Measurements from ENCODE around the gene PRKD1. TPM values are rescaled to one million over a fixed set of nuclear protein-coding genes. Genes with fewer than 3 reads are reported as not detected.

PRKD1 gene
- polyA plus RNA-seq, 1 of the 3 experiments (the other 2 are of a cell fraction), result 0.07 TPM

GRCh38 chr14:29627137-29627536 is 300.5 kb downstream of the PRKD1 start:
- no peak for DNase-seq
- no peaks in the 10 kb centered on the region for H3K9me3 ChIP-seq
- no peaks in the 10 kb centered on the region for H3K79me2 ChIP-seq (ENCODE audit: insufficient read depth)
- WGBS (ENCODE audit: low lambda C conversion rate), result 9% methylated on average over 3 of the region's 3 CpGs
- H3K4me1 ChIP-seq (ENCODE audit: control insufficient read depth in 1 of 2, insufficient read depth in 2 of 2, low read depth in 1 of 2, low read length in 1 of 2), result no peaks in the 10 kb centered on the region
- no peak overlapping the region for H3K27ac ChIP-seq (ENCODE audit: low read depth in 2 of 2, low read length in 1 of 2)
- no peaks in the 10 kb centered on the region for H3K27me3 ChIP-seq (ENCODE audit: insufficient read depth)
- no peak overlapping the region for H3K4me3 ChIP-seq (ENCODE audit: low read depth in 2 of 2, low read length in 1 of 2)
- no peaks in the 10 kb centered on the region for H3K9me2 ChIP-seq
- no peak overlapping the region for H2AFZ ChIP-seq (ENCODE audit: low read depth)
- no peak overlapping the region for H3K9ac ChIP-seq
- ChIA-PET POLR2A (no interaction called here), CTCF (no interaction called here)
- no peaks in the 10 kb centered on the region for H3F3A ChIP-seq (replicated peaks; ENCODE audit: insufficient read depth)
- H3K4me2 ChIP-seq, result no peak overlapping the region
- no peak for TF ChIP-seq MEF2A (IDR thresholded peaks at IDR 0.05; ENCODE audit: borderline replicate concordance, low read depth)
- TF ChIP-seq, protein P1, sequence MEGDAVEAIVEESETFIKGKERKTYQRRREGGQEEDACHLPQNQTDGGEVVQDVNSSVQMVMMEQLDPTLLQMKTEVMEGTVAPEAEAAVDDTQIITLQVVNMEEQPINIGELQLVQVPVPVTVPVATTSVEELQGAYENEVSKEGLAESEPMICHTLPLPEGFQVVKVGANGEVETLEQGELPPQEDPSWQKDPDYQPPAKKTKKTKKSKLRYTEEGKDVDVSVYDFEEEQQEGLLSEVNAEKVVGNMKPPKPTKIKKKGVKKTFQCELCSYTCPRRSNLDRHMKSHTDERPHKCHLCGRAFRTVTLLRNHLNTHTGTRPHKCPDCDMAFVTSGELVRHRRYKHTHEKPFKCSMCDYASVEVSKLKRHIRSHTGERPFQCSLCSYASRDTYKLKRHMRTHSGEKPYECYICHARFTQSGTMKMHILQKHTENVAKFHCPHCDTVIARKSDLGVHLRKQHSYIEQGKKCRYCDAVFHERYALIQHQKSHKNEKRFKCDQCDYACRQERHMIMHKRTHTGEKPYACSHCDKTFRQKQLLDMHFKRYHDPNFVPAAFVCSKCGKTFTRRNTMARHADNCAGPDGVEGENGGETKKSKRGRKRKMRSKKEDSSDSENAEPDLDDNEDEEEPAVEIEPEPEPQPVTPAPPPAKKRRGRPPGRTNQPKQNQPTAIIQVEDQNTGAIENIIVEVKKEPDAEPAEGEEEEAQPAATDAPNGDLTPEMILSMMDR (IDR thresholded peaks at IDR 0.05), result no peak
- no peak for TF ChIP-seq SIN3A (IDR thresholded peaks at IDR 0.05; ENCODE audit: borderline replicate concordance, low read depth, low read length)
- TF ChIP-seq FOSL2 (IDR thresholded peaks at IDR 0.05; ENCODE audit: borderline replicate concordance, low read depth), result no peak
- TF ChIP-seq SMC3 (IDR thresholded peaks at IDR 0.05; ENCODE audit: low read depth, low read length), result no peak
- no peak for TF ChIP-seq TEAD4 (IDR thresholded peaks at IDR 0.05; ENCODE audit: borderline replicate concordance, insufficient read depth)
- TF ChIP-seq ZBTB33 (IDR thresholded peaks at IDR 0.05; ENCODE audit: borderline replicate concordance, low read depth), result no peak
- TF ChIP-seq NRF1 (IDR thresholded peaks at IDR 0.05; ENCODE audit: low read depth, low read length), result no peak
- TF ChIP-seq RFX5 (IDR thresholded peaks at IDR 0.05; ENCODE audit: low read length), result no peak
- TF ChIP-seq, protein P2, sequence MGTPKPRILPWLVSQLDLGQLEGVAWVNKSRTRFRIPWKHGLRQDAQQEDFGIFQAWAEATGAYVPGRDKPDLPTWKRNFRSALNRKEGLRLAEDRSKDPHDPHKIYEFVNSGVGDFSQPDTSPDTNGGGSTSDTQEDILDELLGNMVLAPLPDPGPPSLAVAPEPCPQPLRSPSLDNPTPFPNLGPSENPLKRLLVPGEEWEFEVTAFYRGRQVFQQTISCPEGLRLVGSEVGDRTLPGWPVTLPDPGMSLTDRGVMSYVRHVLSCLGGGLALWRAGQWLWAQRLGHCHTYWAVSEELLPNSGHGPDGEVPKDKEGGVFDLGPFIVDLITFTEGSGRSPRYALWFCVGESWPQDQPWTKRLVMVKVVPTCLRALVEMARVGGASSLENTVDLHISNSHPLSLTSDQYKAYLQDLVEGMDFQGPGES (IDR thresholded peaks at IDR 0.05; ENCODE audit: low read depth, low read length), result no peak
- no peak for TF ChIP-seq JUND (IDR thresholded peaks at IDR 0.05)
- TF ChIP-seq MXI1 (IDR thresholded peaks at IDR 0.05; ENCODE audit: low read depth, low read length), result no peak
- no peak for TF ChIP-seq USF1 (IDR thresholded peaks at IDR 0.05; ENCODE audit: borderline replicate concordance, low read depth)
- TF ChIP-seq TAF1 (IDR thresholded peaks at IDR 0.05; ENCODE audit: borderline replicate concordance, low read depth, low read length), result no peak
- TF ChIP-seq FOXM1 (IDR thresholded peaks at IDR 0.05; ENCODE audit: low read depth), result no peak
- TF ChIP-seq, protein P3, sequence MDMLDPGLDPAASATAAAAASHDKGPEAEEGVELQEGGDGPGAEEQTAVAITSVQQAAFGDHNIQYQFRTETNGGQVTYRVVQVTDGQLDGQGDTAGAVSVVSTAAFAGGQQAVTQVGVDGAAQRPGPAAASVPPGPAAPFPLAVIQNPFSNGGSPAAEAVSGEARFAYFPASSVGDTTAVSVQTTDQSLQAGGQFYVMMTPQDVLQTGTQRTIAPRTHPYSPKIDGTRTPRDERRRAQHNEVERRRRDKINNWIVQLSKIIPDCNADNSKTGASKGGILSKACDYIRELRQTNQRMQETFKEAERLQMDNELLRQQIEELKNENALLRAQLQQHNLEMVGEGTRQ (IDR thresholded peaks at IDR 0.05; ENCODE audit: borderline replicate concordance, low read depth, low read length), result no peak
- TF ChIP-seq RCOR1 (IDR thresholded peaks at IDR 0.05; ENCODE audit: low read length), result no peak
- no peak for TF ChIP-seq EZH2phosphoT487 (IDR thresholded peaks at IDR 0.05; ENCODE audit: borderline replicate concordance, low read depth)
- no peaks in the 10 kb centered on the region for H3K36me3 ChIP-seq (replicated peaks in 1 of 2; ENCODE audit: control insufficient read depth in 1 of 2, insufficient read depth in 2 of 2, low read length in 1 of 2)
- no peaks in the 10 kb centered on the region for H4K20me1 ChIP-seq (ENCODE audit: insufficient read depth)

All from SK-N-SH (cell line).